Endothelial cell (in vitro differentiated cells): Measurements from ENCODE around the gene AKTIP. TPM values are rescaled to one million over a fixed set of nuclear protein-coding genes. Genes with fewer than 3 reads are reported as not detected.
"Not testable (repeated sequence)": the region's sequence is repeated elsewhere in the genome, so short reads cannot be mapped to it uniquely, and the experiment has no call there.

Source experiments
- DNase-seq: peaks from one replicate; pipeline ENCODE4 v3.0.0; 2021; ENCODE audit warnings: low spot score
- H3K27ac Mint-ChIP-seq: one replicate; pipeline ENCODE4 v1.8.0; 2021; ENCODE audit warnings: mixed read lengths, inconsistent platforms; ENCODE audit not compliant: unreplicated experiment
- H3K27me3 Mint-ChIP-seq: one replicate; pipeline ENCODE4 v1.8.0; 2021; ENCODE audit warnings: mild to moderate bottlenecking, moderate library complexity, mixed read lengths, inconsistent platforms; ENCODE audit not compliant: unreplicated experiment
- H3K36me3 Mint-ChIP-seq: one replicate; pipeline ENCODE4 v1.8.0; 2021; ENCODE audit warnings: mild to moderate bottlenecking, low read depth, mixed read lengths, inconsistent platforms; ENCODE audit not compliant: unreplicated experiment
- H3K4me1 Mint-ChIP-seq: one replicate; pipeline ENCODE4 v1.8.0; 2021; ENCODE audit warnings: mild to moderate bottlenecking, mixed read lengths, inconsistent platforms; ENCODE audit not compliant: unreplicated experiment
- H3K4me3 Mint-ChIP-seq: one replicate; pipeline ENCODE4 v1.8.0; 2021; ENCODE audit warnings: mild to moderate bottlenecking, mixed read lengths, inconsistent platforms; ENCODE audit not compliant: unreplicated experiment
- H3K9me3 Mint-ChIP-seq: one replicate; pipeline ENCODE4 v1.8.0; 2021; ENCODE audit warnings: mixed read lengths, inconsistent platforms; ENCODE audit not compliant: unreplicated experiment
- total RNA-seq: library from RNA; stranded (reverse); fragmentation: NEBNext Ultra II Directional; extraction: Animal tissue kit (Norgen Biotek cat#: 25700); gene quantifications from one replicate; pipeline ENCODE4 v1.2.1, GENCODE V29; 2021; ENCODE audit not compliant: unreplicated experiment
- TF ChIP-seq, protein P1 (sequence below): fragments of 200-600 bp; sonication (generic); IDR thresholded peaks from one replicate; pipeline ENCODE4 v1.5.0; 2021; ENCODE audit warnings: antibody characterized with exemption; ENCODE audit not compliant: unreplicated experiment

The AKTIP gene
- total RNA-seq, 1 donor from 2014 or later = 22.4 TPM

DNA sequence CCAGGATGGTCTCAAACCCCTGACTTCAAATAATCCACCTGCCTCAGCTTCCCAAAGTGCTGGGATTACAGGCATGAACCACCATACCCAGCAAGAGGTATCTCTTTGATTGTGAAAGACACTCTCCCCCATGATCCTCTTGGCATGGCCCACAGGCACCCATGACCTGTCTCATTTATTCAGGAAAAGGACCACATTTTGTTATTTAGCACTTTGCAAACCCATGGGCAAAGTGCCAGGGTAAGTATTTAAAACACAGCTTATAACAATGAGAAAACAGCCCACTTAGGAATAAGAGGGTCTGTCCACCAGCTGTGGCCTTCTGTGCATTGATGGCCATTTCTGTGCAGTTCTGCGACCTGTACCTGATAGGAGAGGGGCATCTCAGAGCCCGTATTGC is 12.8 kb upstream of the AKTIP start:
- Mint-ChIP-seq H3K9me3 (no peaks in the 10 kb centered on the region), H3K27ac (peak overlapping the region; percentile 49), H3K4me3 (no peak overlapping the region), H3K4me1 (peaks cover 35% of the 10 kb centered on the region), H3K27me3 (peaks cover 7% of the 10 kb centered on the region), H3K36me3 (peaks cover 17% of the 10 kb centered on the region)
- TF ChIP-seq, protein P1, sequence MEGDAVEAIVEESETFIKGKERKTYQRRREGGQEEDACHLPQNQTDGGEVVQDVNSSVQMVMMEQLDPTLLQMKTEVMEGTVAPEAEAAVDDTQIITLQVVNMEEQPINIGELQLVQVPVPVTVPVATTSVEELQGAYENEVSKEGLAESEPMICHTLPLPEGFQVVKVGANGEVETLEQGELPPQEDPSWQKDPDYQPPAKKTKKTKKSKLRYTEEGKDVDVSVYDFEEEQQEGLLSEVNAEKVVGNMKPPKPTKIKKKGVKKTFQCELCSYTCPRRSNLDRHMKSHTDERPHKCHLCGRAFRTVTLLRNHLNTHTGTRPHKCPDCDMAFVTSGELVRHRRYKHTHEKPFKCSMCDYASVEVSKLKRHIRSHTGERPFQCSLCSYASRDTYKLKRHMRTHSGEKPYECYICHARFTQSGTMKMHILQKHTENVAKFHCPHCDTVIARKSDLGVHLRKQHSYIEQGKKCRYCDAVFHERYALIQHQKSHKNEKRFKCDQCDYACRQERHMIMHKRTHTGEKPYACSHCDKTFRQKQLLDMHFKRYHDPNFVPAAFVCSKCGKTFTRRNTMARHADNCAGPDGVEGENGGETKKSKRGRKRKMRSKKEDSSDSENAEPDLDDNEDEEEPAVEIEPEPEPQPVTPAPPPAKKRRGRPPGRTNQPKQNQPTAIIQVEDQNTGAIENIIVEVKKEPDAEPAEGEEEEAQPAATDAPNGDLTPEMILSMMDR = no peak
- no peak for DNase-seq

DNA sequence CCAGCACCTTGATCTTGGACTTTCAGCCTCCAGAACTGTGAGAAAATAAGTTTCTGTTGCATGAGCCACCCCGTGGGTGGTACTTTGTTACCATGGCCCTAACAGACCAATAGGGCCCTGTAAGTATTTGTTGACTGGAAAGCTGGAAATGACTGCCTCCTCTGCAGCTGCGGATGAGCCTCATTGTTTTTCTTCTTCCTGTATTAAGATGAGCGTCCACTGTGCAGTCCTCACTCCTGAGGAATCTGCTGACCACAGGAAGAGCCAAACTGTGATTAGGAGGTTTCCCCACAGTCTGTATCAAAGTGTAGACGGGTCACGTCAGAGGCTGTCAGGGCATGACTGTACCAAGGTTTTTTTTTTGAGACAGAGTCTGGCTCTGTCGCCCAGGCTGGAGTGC is 12.2 kb upstream of the AKTIP start:
- TF ChIP-seq, protein P1 = no peak
- no peak overlapping the region for H3K4me3 Mint-ChIP-seq
- no peak for DNase-seq
- no peaks in the 10 kb centered on the region for H3K9me3 Mint-ChIP-seq
- H3K27me3 Mint-ChIP-seq = peaks cover 7% of the 10 kb centered on the region
- peaks cover 38% of the 10 kb centered on the region for H3K4me1 Mint-ChIP-seq
- peaks cover 17% of the 10 kb centered on the region for H3K36me3 Mint-ChIP-seq
- H3K27ac Mint-ChIP-seq = peak overlapping the region; percentile 72

DNA sequence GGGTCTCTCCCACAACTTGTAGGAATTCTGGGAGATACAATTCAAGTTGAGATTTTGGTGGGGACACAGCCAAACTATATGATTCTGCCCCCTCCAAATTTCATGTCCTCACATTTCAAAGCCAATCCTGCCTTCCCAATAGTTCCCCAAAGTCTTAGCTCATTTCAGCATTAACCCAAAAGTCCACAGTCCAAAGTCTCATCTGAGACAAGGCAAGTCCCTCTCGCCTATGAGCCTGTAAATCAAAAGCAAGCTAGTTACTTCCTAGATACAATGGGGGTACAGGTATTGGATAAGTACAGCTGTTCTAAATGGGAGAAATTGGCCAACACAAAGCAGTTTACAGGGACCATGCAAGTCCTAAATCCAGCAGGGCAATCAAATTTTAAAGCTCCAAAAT is 9.8 kb upstream of the AKTIP start:
- H3K27ac Mint-ChIP-seq, DNase-seq, H3K9me3 Mint-ChIP-seq, H3K27me3 Mint-ChIP-seq: not testable (repeated sequence)
- H3K4me1 Mint-ChIP-seq = peaks cover 25% of the 10 kb centered on the region
- H3K36me3 Mint-ChIP-seq = peaks cover 14% of the 10 kb centered on the region
- H3K4me3 Mint-ChIP-seq = peak overlapping the region; percentile 25

DNA sequence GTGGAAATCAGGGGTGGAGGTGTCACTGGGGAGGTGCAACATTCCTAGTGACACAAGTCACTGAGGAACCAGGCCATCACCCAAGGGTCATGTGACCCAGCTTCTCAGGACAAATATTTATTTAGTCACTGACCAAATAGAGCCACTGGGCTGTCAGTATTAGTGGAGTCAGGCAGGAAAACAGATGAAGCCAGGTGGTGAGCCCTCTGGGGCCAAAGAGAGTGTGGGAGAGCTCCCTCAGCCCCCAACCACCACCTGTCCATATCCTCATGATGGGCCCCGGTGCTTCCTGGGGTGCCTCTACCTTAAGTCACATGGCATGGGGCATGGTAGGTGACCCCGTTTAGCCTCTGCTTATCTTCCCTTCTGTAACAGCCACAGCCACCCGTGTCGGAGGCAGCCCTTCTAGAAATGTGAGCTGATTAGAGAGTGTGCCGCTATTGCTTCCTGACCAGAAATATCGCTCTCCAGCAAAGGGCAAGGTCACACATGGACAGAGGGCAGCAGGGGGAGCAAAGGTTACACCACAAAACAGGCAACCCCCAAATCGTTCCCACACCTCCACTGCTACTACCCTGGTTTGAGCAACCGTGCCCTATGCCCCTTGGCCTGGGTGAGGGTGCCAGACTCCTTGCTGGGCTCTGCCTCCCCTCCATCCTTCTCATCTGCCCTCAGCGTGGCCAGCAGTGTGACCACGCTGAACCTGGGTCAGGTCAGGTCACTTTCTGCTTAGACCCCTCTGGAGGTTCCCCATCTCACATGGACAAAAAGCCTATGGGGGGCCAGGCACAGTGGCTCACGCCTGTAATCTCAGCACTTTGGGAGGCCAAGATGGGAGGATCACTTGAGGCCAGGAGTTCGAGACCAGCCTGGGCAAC is 8.6 kb upstream of the AKTIP start:
- H3K27ac Mint-ChIP-seq = no peak overlapping the region
- H3K27me3 Mint-ChIP-seq = peaks cover 7% of the 10 kb centered on the region
- no peak overlapping the region for H3K4me3 Mint-ChIP-seq
- H3K9me3 Mint-ChIP-seq = no peaks in the 10 kb centered on the region
- peaks cover 14% of the 10 kb centered on the region for H3K36me3 Mint-ChIP-seq
- H3K4me1 Mint-ChIP-seq = peaks cover 21% of the 10 kb centered on the region
- TF ChIP-seq, protein P1 = no peak
- no peak for DNase-seq

DNA sequence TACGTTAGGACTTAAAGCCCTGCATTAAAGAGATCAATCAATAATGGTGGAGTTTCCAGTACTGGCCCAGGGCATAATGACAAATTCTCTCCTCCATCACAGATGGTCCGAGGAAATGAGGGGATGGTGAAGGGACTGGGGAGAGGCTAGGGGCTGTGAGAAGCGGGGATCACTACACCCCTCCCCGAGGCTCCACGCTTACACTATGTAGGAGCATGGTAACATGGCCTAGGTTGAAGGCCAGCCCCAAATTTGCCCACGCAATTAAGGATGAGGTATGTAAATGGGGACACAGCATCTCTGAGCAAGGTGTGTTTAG is 8.0 kb upstream of the AKTIP start:
- Mint-ChIP-seq H3K27me3 (peaks cover 7% of the 10 kb centered on the region), H3K36me3 (peaks cover 13% of the 10 kb centered on the region), H3K27ac (peak overlapping the region; percentile 32), H3K9me3 (no peaks in the 10 kb centered on the region), H3K4me1 (peaks cover 24% of the 10 kb centered on the region), H3K4me3 (no peak overlapping the region)
- no peak for DNase-seq
- TF ChIP-seq, protein P1 = no peak
